Stimulated activated CD8-positive, alpha-beta memory T cell treated with anti-CD3 and anti-CD28 coated beads, Interleukin-4, amount 100 ng/mL, for 1 hour (primary cell): ENCODE measurements around the gene CTSL.

ENCODE experiments used
- DNase-seq, 2 donors: peaks; one replicate each; pipeline ENCODE4 v3.0.0-alpha.2; 2020; ENCODE audit warnings: low read depth in 2 of 2, low spot score in 1 of 2

CTSL gene

GRCh38 chr9:87725900-87726709, at the start of gene CTSL:
Gene CTSL, plus strand, starts transcription at chr9:87726119. Its CDS starts 1,485 bp downstream, at chr9:87727604.
- peak in 1 of 2 donors; percentile 17 for DNase-seq

GRCh38 chr9:87676976-87677775, 48.7 kb upstream of the CTSL start:
- no peak for DNase-seq

- DNase-seq = no peak
These were observed 47.9 kb upstream of the CTSL start for GRCh38 chr9:87677776-87678587.

GRCh38 chr9:87678650-87679355, 47.1 kb upstream of the CTSL start:
- no peak for DNase-seq

GRCh38 chr9:87681271-87682061, 44.5 kb upstream of the CTSL start:
- no peak for DNase-seq

GRCh38 chr9:87682085-87682484, 43.8 kb upstream of the CTSL start:
- no peak for DNase-seq

- no peak for DNase-seq
These were observed 43.3 kb upstream of the CTSL start for GRCh38 chr9:87682618-87683017.

DNA sequence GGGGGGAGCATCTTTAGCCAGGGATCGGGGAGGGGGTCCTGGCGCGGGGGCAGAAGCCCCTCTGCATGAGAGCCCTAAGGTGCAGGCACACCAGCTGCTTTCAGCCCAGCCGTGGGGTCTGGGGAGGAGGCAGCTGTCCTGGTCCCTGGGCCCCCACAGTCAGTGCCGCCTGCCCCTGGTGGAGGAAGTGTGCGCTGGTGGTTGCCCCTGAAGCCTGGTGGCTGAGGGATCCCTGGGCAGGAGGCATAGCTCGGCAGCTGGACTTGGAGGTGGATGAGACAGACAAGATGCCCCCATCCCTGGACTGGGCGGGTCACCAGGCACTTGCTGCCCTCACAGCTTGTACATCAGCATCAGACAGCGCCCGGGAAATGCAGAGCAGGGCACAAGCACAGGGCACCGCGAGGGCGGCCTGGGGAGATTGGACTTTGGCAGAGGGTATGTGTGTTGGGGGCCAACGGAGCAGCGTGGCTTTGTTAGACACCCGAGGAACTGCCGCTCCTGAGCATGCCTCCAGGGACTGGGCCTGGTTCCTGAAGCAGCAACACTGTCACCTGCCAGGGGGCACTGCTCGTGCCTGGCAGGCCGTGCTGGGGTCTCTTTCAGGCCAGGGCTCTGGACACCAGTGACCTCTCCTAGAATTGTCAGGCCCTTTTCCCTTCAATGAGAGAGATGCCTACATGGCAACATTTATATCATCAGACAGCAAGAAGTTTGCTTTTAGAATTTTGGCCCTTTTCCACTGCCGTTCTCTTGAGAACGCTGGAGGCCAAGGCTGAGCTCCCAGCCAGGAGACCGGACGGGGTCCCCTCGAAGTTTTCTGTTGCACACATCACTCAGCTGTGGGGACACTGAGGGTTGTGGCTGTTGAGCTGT, 41.9 kb upstream of the CTSL start:
- DNase-seq = no peak

DNA sequence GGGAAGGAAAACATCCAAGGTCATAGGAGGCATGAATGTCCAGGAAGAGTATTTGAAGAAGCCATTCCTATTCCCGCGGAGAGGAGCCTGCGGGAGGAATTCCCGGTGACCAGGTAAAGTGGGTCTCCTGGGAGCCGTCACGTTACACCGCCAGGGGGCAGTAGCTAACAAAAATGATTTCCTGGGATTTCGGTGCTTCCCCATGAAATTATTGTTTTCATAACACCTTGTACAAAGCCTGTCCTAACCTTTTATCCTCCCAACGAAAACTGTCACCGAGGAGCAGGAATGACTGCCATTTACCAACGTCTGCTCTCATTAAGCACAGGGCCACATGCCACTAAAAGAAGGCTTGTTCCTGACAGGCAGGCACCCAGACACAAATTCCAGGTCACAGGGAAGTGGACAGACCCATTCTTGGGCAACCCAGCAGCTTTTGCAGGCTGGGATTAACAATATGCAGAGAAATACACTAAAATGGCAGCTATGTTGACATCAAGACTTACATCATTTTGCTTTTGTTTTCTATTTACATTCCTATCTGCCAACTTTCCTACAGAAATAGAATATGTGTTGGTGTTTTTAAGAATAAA, 41.2 kb upstream of the CTSL start:
- no peak for DNase-seq

- DNase-seq = no peak
These were observed 40.5 kb upstream of the CTSL start for GRCh38 chr9:87685441-87685840.

GRCh38 chr9:87685871-87686519, 39.9 kb upstream of the CTSL start:
- DNase-seq = no peak

DNA sequence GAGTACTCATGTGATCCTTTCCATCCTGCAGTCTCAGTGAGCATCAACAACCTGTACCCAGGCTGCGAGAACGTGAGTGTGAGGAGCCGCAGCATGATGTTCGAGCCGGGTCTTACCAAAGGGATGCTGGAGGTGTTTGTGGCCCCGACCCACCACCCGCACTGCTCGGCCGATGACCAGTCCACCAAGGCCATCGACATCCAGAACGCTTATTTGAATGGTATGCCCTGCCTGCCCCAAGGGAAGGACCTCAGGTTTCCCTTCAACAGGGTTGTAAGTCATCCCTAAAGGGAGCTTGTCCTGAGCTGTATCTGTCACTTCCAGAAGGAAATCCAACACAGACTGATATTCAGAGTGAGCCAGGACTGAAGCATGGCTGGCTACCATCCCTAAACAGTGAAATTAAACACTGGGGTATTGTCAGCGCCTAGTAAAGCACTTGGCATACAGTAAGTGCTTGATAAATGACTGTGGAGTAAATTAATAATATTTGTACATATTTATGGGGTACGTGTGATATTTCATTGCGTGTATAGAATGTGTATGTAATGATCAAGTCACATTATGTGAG, 39.3 kb upstream of the CTSL start:
- DNase-seq = no peak

DNA sequence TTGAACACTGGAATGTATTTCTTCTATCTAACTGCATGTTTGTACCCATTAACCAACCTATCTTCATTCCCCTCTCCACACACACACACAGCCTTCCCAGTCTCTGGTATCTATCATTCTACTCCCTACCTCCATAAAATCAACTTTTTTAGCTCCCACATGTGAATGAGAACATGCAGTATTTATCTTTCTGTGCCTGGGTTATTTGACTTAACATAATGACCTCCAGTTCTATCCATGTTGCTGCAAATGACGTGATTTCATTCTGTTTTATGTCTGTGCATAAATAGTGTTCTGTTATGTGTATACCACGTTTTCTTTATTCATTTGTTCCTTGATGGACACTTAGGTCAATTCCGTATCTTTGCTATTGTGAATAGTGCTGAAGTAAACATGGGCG, 38.7 kb upstream of the CTSL start:
- no peak for DNase-seq

- no peak for DNase-seq
These were observed 31.6 kb upstream of the CTSL start for GRCh38 chr9:87694236-87694755.

DNA sequence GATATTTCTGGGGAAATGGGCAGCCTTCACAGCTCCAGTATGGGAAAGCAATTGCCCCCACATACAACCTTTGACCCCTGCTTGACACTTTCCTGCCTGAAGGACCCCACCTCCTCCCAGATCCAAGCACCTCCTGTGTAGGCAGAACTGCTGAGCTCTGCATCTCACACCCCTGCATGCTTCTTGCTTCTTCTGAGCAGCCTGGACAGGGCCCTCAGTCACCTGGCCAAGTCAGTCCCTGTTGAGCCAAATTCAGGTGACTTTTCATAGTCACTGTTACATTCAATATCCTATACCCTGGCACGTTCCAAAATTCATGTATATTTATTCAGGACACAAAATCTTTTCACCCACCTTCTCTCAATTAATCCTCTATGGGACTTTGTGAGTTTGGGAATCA, 30.4 kb upstream of the CTSL start:
- DNase-seq = no peak

- no peak for DNase-seq
These were observed 29.3 kb upstream of the CTSL start for GRCh38 chr9:87696641-87697040.

DNA sequence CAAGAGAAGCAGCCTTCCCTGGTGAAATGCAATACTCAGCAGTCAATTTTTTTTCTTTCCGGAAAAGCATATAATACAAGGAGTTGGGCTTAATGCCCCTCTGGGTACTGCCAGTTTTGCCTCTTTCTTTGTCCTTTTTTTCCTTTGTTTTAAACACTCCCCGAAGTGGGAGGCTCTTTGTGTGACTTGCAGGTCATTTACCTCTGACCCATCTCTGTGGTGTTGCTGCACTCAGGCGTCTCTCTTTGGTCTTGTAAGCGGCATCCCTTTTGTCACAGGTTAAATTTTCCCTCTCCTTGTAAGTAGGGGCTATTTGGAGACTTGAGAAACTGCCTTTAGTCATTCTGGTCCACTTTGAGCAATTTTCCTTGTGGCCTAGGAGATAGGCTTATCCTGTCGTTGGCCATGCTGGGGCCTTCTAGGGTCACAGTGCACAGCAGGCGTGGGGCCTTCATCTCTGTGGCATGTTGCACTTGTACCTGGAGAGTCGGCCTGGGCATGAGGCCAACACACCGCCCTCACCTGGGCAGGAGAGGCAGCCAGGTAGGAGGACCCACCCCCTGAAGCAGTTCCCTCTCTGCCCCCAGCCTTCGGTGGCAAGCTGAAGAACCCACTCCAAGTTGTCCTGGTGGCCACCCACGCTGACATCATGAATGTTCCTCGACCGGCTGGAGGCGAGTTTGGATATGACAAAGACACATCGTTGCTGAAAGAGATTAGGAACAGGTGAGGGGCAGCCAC, 27.7 kb upstream of the CTSL start:
- no peak for DNase-seq
